ENCODE data around the gene DLX3.

The DLX3 gene

DNA sequence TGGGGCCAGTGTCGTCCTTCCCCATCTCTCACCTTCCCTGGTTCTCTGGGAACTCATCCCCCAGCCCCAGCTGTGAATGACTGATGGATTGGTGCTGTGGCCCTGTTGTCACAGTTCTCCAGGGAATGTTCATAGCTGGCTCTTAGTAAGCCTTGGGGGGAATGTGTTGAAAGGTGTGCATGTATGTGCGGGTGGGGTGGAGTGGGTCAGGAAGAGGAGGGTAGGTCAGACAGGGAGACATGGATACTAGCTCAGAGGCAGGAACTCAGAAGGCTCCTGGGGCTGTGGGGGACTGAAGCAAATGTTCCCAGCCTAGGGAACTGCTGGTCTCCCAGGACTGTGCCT is 21.8 kb downstream of the DLX3 start:
- DNase-seq (ENCODE audit: low read depth, low spot score), result no peak

DNA sequence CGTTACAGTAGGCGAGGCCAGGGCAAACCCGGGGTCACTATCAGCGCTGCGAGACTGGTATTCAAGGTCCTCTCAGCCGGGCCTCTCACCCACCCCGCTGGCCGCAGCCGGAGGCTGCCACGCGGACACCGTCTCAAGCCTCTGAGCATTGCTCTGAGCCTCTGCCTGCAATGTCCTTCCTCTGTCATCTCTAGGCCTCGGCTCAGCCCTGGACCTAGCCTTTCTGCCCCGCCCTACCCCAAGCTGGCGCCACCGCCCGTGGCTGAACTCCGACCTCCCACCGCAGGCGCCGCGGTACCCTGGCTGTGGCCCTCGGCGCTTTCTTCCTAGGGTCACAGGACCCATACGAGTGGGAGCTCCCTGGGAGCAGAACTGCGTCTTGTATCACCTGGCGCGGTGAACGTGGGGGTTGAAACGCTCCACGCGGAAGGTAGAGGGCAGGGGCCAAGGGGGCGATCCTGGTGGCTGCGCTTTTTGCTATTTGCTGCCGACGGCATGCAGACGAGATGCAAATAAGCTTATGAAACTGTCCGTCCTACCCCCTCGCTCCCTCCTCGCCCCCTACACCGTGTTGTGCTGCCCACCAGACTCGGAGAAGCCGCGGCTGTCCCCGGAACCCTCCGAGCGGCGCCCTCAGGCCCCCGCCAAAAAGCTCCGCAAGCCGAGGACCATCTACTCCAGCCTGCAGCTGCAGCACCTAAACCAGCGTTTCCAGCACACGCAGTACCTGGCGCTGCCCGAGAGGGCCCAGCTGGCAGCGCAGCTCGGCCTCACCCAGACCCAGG is 22.3 kb downstream of the DLX3 start:
- no peak for DNase-seq (ENCODE audit: low read depth, low spot score)

DNA sequence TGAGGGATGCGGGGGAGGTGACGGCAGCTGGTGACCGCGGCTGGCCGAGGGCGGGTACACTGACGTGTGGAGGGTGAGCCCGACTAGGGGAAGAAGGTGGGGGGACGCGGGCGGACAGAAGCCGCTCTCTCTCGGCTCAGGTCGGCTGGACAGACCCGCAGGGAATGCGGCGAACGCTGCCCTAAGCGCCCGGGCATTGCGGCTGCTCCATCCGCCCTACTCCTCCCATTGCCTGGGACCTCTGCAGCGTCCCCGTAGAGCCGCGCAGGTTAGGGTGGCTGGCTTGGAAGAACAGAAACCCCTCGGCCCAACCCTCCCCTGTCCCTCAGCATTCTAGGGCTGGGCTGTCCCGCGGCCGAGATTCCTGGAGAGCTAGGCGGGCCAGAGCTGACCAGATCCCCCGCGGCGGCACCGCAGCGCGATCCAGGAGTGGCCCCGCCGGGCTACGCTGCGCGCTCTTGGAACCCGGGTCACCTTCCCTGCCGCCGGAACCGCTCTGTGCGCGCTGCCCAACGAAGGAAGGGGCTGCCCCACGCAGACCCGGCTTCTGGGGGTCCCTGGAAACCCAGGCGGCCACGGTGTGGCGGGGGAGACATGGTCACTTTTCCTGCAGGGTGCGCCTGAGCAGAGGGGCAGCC is 23.1 kb downstream of the DLX3 start:
- DNase-seq (ENCODE audit: low read depth, low spot score), result no peak

DNA sequence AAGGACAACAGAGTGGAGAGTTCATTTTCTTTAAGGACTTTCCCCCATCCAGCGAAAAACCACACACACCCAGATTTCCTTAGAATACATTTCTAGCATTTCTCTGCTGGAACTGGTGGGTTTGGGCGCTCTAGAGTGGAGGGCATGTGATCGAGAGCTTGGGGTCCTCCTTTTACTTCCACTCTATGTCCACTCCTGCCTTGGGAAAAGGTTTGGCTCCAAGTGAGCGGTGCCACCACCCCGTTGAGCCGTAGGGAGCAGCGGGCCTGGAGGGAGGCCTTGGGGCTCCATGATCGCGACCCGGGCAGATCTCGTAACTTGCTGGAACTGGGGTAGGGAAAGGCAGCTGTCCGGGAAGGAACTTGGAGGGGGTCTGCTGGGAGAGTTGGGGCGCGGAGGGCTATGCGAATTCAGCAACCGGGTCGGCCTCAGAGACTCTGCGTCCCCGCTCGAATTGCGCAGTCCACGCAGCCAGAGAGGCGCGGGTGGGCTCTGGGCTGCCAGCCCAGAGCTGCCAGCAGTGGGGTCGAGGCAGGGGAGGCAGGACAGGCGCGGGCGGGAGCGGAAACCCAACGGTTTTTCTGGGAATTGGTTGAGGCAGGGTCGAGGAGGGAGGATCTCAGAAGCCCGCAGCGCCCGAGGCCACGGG is 23.7 kb downstream of the DLX3 start:
- DNase-seq (ENCODE audit: low read depth, low spot score), result no peak

DNA sequence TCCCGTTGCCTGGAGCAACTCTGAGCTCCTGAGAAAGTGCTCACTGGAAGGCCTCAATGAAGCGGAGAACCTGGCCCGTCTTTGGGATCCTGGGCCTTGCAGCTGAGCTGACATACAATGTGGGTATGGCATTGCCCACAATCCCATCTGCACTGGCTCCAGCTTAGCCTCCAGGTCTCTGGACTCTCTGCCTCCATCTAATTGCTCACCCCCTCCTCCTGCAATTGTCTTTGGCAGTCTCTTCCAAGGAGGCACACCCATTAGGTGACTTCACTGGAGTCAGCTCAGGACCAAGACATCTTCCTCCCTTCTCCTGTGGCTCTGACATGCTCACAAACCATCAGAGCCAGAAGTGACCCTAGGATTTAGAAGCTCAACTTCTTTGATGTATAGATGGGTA is 24.5 kb downstream of the DLX3 start:
- no peak for DNase-seq (ENCODE audit: low read depth, low spot score)

DNA sequence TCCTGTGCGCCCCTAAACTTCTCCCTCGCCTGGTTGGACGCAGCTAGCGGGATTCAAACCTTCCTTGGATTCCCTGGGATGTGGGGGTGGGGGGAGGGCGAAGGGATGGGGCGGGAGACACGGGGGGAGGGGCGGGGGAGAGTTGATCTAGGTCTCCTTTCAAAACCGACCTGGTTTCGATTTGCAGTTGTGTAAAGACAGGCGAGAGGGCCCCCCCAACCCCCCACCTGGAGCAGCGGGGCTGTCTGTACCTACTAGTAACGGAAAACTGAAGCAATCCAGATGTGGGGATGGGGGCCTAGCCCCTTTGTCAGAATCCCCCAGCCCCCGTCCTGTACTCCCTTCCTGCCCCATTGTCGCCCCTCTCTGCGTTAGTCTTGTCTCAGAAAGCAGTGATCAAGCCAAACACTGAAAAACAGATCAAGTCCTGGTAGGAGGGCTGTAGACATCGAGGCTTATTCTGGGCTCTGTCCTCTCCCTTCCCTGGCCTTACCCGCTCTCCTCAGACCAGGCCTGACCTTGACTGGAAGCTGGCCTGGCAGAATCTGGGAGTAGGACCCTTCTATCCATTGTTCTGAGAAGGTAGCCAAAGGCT is 25.1 kb downstream of the DLX3 start:
- no peak for DNase-seq (ENCODE audit: low read depth, low spot score)

DNA sequence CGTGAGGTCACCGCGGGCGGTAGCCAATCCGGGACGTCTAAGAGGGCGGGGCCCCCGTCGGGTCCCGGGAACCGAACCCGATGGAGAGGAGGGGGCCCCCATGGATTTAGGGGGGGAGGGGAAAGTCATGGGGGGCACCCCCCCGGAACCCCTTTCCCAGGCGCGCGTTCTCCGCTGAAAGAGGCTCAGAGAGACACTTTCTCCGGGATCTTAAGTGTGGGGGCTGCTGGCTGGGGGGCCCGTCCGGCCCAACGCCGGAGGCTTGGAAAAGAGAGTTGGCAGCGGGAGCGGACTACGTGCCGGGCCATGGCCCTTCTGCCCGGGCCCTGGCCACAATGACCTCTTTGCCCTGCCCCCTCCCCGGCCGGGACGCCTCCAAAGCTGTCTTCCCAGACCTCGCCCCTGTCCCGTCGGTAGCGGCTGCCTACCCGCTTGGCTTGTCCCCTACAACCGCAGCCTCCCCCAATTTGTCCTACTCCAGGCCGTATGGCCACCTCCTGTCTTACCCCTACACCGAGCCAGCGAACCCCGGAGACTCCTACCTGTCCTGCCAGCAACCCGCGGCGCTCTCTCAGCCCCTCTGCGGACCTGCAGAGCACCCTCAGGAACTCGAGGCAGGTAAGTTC is 25.8 kb downstream of the DLX3 start, which contains the start of gene DLX4:
Gene DLX4 (plus strand): TSS at position 57 of the 626 bp plus-strand sequence. CDS start 279 bp downstream, at position 336.
- DNase-seq (ENCODE audit: low read depth, low spot score), result no peak

DNA sequence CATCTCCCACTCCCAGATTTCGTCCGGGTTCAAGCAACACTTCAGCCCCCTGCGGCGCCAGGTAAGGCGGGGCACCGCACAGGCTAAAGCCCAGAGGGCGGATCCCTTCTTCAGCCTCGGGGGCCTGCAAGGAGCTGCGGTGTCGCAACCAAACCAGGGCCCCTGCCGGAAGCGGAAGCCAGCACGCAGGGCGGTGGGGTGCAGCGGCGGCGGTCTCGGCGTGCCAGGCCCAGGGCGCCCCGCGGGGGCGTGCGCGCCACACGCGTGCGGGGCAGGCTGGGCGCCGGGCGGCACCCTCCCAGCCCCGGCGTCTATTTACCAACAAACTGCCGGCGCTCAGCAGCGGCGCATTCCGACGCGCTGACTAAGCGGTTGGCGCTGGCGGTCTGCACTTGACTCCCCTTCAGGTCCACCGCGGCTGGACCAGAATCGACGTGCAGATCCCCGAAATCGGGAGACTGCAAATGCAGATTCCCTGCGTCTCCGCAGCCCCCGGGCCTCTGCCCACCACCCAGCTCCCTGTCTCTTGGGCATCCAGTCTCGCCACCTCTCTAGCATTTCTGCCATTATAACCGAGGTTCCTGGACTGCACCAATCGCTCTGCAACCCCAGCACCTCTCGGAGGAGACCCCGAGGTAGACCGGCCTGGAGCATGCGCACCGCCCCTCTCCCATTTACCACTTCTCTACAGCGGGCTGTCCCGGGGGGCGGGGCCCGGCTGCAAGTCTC is 26.5 kb downstream of the DLX3 start:
- DNase-seq (ENCODE audit: low read depth, low spot score), result peak; percentile 51

DNA sequence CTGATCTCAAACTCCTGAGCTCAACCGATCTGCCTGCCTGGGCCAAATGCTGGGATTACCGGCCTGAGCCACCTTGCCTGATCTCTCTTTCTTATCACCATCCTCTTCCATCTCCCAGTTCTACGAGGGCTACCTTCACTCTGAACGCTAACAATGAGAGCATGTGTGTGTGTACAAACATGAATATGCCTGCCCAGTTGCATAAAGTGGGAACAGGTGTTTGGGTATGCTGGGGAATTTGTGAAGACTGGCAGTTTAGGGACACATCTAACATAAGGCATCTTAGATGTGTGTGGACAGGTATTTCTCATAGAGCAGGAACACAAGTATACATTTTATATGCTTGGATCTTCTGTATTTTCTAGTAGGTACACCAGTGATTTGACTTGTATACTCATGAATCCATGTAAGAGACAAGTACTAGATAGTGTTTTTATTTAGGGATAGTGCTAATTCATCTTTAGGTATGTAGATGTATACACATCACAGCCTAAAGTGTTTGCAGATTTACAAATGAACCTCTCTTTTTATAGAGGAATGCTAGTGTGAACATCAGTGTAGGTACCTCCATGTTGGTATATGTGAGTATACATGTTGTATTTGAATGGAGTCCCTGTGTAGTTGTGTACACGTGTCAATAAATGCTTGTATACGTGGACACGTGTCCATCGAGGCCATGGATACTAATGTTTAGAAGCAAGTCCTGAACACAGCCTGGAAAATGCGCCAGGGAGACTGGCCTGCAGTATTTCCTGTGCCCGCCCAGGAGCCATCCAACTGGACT is 27.2 kb downstream of the DLX3 start:
- DNase-seq (ENCODE audit: low read depth, low spot score), result no peak

DNA sequence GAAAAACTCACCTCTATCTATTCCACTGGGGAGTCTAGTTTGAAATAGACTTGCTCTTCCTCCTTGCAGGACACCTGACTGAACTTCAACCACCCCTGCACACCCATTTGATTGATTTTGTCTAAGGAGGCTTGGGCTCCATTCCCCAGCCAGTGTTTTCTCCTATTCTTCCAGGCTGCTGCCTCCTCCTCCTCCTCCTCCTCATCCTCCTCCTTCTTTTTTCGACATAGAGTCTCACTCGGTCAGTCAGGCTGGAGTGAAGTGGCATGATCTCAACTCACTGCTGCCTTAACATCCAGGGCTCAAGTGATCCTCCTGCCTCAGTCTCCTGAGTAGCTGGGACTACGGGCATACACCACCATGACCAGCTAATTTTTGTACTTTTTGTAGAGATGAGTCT is 27.8 kb downstream of the DLX3 start:
- DNase-seq (ENCODE audit: low read depth, low spot score), result no peak

DNA sequence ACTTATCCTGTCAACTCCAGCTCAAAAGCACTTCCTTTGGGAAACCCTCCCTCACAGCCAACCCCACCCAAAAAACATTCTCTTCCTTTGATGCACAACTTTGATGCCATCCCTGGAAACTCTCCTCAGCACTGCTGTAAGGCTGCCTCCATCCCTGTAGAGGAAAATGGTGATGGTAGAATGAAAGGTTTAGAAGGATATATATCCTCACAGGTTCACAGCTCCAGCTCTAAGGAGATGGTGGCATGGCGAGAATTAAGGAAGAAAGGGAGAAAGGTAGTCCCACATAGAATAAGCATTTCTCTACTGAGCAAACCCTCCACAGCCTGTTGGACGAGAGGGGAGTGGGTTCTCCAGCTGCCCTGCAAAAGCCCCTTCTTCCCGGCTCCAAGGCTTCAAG is 28.3 kb downstream of the DLX3 start:
- no peak for DNase-seq (ENCODE audit: low read depth, low spot score)

DNA sequence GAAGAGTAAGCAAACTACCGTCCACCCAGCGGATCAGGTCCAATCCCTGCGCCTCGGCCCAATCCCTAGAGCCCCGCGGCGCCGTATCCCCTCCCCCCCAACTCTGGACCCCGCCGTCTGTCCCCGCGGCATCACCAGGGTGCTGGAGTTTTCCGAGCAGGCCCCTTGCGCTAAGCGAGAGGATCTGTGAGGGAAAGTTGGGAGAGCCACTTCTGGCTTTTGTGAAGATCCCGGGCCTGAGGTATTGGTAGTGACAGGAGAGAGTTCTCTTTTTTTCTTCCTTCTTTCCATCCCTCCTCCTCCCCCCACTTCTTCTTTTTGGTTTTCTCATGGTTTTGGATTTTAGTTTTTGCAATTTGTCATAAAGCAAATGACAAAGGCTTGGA is 29.5 kb downstream of the DLX3 start:
- no peak for DNase-seq (ENCODE audit: low read depth, low spot score)

DNA sequence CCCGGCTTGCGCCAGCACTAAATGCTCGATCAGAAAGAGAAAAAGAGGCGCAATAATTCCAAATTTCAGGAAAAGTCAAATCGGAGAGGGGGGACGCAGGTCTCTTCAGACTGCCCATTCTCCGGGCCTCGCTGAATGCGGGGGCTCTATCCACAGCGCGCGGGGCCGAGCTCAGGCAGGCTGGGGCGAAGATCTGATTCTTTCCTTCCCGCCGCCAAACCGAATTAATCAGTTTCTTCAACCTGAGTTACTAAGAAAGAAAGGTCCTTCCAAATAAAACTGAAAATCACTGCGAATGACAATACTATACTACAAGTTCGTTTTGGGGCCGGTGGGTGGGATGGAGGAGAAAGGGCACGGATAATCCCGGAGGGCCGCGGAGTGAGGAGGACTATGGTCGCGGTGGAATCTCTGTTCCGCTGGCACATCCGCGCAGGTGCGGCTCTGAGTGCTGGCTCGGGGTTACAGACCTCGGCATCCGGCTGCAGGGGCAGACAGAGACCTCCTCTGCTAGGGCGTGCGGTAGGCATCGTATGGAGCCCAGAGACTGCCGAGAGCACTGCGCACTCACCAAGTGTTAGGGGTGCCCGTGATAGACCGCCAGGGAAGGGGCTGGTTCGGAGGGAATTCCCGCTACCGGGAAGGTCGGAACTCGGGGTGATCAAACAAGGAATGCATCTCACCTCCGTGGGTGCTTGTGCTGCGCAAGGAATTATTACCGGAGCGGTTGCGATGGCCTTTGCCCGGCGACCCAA is 30.1 kb downstream of the DLX3 start:
- DNase-seq (ENCODE audit: low read depth, low spot score), result no peak

DNA sequence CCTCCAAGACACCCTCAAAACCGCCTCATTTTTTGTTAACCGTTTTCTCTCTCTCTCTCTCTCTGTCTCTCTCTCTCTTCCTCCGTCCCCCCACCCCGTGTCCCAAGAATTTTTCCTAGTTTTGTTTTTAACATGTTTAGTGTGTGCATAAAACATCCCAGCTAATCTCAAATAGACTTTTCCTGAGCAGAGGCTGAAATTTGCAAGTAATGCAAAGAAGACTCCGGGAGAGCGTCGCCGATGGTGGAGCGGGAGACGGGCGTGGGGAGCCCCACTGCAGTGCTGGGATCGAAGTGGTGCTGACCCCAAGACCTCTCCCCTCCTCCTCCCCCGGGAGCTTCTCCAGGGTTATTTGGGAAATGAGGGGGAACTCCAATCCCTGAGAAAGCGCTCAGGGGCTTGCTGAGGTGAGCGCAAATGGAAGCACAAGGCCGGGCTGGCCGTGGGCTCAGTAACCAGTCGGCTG is 30.7 kb downstream of the DLX3 start:
- no peak for DNase-seq (ENCODE audit: low read depth, low spot score)

DNA sequence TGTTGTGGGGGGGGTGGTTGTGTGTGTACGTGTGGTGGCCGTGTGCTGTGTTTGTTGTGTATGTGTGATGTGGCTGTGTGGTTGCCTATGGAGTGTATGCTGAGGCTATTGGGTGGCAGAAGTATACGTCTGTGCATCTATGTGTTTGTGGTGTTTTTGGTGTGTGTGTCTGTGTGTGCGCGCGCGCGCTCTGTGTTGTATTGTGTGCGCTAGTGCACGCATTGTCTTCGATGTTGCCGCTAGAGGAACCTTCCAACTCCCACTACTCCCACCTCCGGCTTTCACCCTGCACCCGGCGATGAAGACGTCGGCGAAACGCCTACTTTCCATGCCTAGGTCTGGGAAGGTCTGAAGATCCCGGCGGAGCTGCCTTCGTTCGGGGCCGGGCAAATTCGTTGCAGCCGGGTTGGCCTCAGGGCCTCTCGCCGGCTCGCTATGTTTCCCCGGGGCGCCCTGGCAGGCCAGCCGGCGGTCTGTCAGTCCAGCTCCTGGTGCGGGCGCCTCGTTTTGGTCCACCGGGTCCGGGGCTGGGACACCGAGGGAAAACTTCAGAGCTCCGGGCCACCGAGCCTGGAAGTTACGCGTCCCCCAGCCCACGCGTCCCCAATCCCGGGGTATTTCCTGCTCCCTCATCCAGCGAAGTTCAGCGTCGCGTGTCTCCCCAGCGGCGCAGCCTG is 31.3 kb downstream of the DLX3 start:
- DNase-seq (ENCODE audit: low read depth, low spot score), result no peak

DNA sequence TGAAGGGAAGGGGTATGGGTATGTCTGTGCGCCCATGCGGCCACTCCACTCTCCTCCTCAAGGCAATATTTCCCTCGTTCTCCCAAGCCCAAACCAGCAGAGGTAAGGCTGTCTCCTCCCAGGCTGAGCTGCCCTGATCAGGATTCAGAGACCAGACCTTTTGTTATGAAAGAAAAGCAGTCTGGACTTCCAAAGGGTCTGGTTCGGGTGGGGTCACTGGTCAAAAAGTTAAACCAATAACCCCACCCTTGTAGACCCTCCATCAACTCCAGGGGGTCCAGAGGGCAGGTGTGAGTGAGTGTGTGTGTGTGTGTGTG is 31.8 kb downstream of the DLX3 start:
- DNase-seq (ENCODE audit: low read depth, low spot score), result no peak

DNA sequence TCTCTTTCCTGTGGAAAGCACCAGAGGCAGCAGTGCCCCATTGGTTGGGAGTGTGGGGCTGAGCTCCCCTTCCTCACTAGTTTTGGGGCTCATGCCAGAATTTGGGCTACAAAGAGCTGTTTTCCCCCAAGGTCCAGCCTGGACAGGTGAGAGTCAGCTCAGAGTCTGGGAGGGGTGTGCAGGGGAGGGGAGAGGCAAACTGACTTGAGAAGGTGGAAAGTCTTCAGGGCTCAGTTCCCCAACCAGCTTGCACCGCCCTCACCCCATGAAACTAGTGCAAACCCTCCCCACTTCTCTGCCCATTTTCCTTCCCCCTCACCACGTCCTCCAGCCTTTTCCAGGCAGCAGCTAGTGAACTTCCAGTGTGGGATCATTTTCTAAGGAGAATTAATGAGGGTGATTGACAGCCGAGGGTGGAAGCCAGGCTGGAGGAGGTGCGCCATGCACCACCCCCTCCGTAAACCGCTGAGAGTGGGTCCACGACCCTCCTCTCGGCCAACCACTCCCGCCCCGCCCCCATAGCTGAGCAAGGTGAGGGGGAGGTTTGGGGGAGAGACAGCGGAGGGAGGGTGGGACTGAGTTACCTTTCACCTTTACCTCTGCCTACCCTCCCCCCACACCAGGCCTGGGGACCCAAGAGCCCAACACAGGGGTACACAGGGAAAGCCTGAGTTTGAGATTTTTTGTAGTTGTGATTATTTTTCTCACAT is 32.3 kb downstream of the DLX3 start:
- DNase-seq (ENCODE audit: low read depth, low spot score), result no peak

DNA sequence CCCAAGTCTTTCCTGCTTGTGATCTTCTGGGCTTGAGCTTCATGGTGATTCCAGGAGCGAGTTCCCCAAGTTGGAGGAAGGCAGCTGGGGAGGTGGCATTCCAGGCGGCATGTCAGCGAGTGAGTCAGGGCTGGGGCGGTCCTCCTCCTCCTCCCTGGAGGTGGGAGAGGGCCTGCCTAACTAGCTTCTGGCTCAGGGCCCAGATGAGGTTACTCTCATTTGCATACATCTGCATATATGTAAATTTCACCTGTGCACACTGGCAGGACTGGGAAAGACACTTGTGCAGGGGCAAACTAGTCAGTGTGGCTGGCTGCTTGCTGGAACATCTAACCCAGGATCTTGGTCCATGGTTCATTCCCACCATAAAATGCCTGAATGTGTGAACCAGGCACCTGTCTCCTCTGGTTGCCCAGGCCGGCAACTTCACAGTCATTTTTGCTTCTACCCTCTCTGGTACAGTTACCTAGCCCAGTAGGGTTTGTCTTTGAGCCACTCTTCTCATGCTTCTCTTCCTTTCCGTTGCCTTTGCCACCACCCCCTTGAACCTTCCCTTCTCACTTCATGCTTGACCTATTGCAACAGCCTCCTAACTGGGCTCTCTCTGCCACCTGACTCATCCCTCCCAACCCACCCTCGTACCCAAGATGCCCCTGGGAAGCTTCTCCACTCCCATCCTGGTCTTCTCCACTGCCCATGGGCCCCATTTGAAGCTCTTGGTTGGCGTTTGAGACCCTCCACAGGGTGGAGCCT is 35.7 kb downstream of the DLX3 start:
- no peak for DNase-seq (ENCODE audit: low read depth, low spot score)
